ENCODE measurements around the gene KHSRP. TPM values are rescaled to one million over a fixed set of nuclear protein-coding genes. Genes with fewer than 3 reads are reported as not detected.

The KHSRP gene
- polyA plus RNA-seq, 4 donors = 283 to 338 (median 293) TPM

DNA sequence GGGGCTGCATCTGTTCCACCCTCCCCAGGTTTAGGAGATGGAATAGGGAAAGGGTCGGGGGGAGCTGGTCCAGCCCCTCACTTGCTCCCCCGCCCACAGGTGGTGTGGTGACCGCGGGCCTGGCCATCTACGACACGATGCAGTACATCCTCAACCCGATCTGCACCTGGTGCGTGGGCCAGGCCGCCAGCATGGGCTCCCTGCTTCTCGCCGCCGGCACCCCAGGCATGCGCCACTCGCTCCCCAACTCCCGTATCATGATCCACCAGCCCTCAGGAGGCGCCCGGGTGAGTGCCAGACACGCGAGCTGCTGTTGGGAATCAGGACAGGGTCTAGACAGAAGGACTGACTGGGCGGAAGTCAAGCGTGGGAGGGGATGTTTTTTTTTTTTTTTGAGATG is 60.3 kb downstream of the KHSRP start:
- no peak for DNase-seq (ENCODE audit: low read depth in 4 of 4, low spot score in 3 of 4)

Other genes starting within 250 kb of the KHSRP start
- gene MLLT1, start 144.8 kb downstream of the KHSRP start, polyA plus RNA-seq (ENCODE audit: insufficient read length in 4 of 4) = 100 to 1,000 TPM in 1 of 4 donors, 10 to 100 TPM in 3; 79.8 to 121 (median 86.5) TPM
- gene ACER1, start 91.2 kb downstream of the KHSRP start, polyA plus RNA-seq (ENCODE audit: insufficient read length in 4 of 4) = under 1 TPM in 2 of 4 donors, not detected in 2; 0.14 to 0.18 TPM
- 10 to 100 TPM; 57.8 to 77.1 (median 63.4) TPM for gene CLPP, start 63.3 kb downstream of the KHSRP start, polyA plus RNA-seq (ENCODE audit: insufficient read length in 4 of 4)
- gene ALKBH7, start 52.0 kb downstream of the KHSRP start, polyA plus RNA-seq (ENCODE audit: insufficient read length in 4 of 4) = 100 to 1,000 TPM in 1 of 4 donors, 10 to 100 TPM in 3; 41.7 to 107 (median 53.5) TPM
- gene PSPN, start 48.9 kb downstream of the KHSRP start, polyA plus RNA-seq (ENCODE audit: insufficient read length in 4 of 4) = 1 to 10 TPM; 2.2 to 2.9 (median 2.6) TPM
- 100 to 1,000 TPM in 1 of 4 donors, 10 to 100 TPM in 3; 85.2 to 111 (median 90.7) TPM for gene GTF2F1, start 31.6 kb downstream of the KHSRP start, polyA plus RNA-seq (ENCODE audit: insufficient read length in 4 of 4)
- gene SLC25A41, start 9.0 kb upstream of the KHSRP start, polyA plus RNA-seq (ENCODE audit: insufficient read length in 4 of 4) = under 1 TPM; 0.30 to 0.93 (median 0.37) TPM
- gene SLC25A23, start 35.0 kb upstream of the KHSRP start, polyA plus RNA-seq (ENCODE audit: insufficient read length in 4 of 4) = 10 to 100 TPM; 72.6 to 90.6 (median 74.8) TPM
- 10 to 100 TPM; 30.9 to 43.0 (median 31.3) TPM for gene CRB3, start 39.5 kb upstream of the KHSRP start, polyA plus RNA-seq (ENCODE audit: insufficient read length in 4 of 4)
- 10 to 100 TPM; 37.5 to 43.4 (median 39.3) TPM for gene DENND1C, start 57.0 kb upstream of the KHSRP start, polyA plus RNA-seq (ENCODE audit: insufficient read length in 4 of 4)
- 10 to 100 TPM; 30.5 to 46.4 (median 35.2) TPM for gene TUBB4A, start 77.5 kb upstream of the KHSRP start, polyA plus RNA-seq (ENCODE audit: insufficient read length in 4 of 4)
- gene TNFSF9, start 106.2 kb upstream of the KHSRP start, polyA plus RNA-seq (ENCODE audit: insufficient read length in 4 of 4) = under 1 TPM; 0.17 to 0.53 (median 0.35) TPM
- gene CD70, start 166.3 kb upstream of the KHSRP start, polyA plus RNA-seq (ENCODE audit: insufficient read length in 4 of 4) = under 1 TPM in 1 of 4 donors, not detected in 3; 0.18 TPM
- under 1 TPM; 0.06 to 0.07 (median 0.06) TPM for gene TNFSF14, start 245.3 kb upstream of the KHSRP start, polyA plus RNA-seq (ENCODE audit: insufficient read length in 4 of 4)

All from right renal pelvis (tissue), 4 donors.